ENCODE measurements around the gene HYLS1. TPM values are rescaled to one million over a fixed set of nuclear protein-coding genes. Genes with fewer than 3 reads are reported as not detected.

Gene HYLS1
- total RNA-seq, 1 donor from 2014 or later, result 5.1 TPM

DNA sequence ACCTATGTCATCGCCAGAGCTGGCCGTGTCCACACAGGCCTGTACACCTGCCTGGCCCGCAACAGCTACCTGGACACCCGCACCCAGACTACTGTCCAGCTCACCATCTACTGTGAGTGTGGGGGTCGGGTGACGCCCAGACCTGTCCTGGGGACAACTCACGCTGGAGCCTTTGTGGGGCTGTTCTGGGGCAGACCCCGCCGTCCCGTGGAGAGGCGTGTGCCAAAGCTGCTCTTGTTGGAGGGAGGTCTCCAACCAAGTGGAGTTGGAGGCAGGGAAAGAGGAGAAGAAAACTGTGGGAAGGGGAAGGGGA, 62.7 kb downstream of the HYLS1 start:
- Mint-ChIP-seq H3K36me3 (ENCODE audit: unreplicated experiment) (no peaks in the 10 kb centered on the region), H3K9me3 (ENCODE audit: unreplicated experiment) (no peaks in the 10 kb centered on the region), H3K27me3 (ENCODE audit: unreplicated experiment) (peaks cover 5% of the 10 kb centered on the region), H3K27ac (ENCODE audit: unreplicated experiment) (no peak overlapping the region), H3K4me3 (ENCODE audit: unreplicated experiment) (no peak overlapping the region), H3K4me1 (ENCODE audit: unreplicated experiment) (no peaks in the 10 kb centered on the region)
- peak; percentile 76 for DNase-seq (ENCODE audit: extremely low spot score, unreplicated experiment)
- TF ChIP-seq, protein P1, sequence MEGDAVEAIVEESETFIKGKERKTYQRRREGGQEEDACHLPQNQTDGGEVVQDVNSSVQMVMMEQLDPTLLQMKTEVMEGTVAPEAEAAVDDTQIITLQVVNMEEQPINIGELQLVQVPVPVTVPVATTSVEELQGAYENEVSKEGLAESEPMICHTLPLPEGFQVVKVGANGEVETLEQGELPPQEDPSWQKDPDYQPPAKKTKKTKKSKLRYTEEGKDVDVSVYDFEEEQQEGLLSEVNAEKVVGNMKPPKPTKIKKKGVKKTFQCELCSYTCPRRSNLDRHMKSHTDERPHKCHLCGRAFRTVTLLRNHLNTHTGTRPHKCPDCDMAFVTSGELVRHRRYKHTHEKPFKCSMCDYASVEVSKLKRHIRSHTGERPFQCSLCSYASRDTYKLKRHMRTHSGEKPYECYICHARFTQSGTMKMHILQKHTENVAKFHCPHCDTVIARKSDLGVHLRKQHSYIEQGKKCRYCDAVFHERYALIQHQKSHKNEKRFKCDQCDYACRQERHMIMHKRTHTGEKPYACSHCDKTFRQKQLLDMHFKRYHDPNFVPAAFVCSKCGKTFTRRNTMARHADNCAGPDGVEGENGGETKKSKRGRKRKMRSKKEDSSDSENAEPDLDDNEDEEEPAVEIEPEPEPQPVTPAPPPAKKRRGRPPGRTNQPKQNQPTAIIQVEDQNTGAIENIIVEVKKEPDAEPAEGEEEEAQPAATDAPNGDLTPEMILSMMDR (IDR thresholded peaks at IDR 0.05), result no peak

Other genes with a start within 250 kb of the HYLS1 start
- gene ACRV1, start 206.8 kb upstream of the HYLS1 start, total RNA-seq, result not detected in 2 replicates
- gene PATE1, start 141.4 kb upstream of the HYLS1 start, total RNA-seq, result not detected in 2 replicates
- not detected in 2 replicates for gene PATE2, start 108.8 kb upstream of the HYLS1 start, total RNA-seq
- gene PATE3, start 99.5 kb upstream of the HYLS1 start, total RNA-seq, result not detected in 2 replicates
- not detected in 2 replicates for gene PATE4, start 54.4 kb upstream of the HYLS1 start, total RNA-seq
- 10.5 and 14.6 TPM in 2 replicates for gene PUS3, start 15.5 kb downstream of the HYLS1 start, total RNA-seq
- not detected in 2 replicates for gene DDX25, start 16.8 kb downstream of the HYLS1 start, total RNA-seq
- gene VSIG10L2, start 58.4 kb downstream of the HYLS1 start, total RNA-seq, result not detected in 2 replicates
- 24.4 and 29.4 TPM in 2 replicates for gene CDON, start 175.2 kb downstream of the HYLS1 start, total RNA-seq